WTC11 (cell line): Measurements from ENCODE around the gene PLEKHH1. TPM values are rescaled to one million over a fixed set of nuclear protein-coding genes. Genes with fewer than 3 reads are reported as not detected.
"Not testable (repeated sequence)": the region's sequence is repeated elsewhere in the genome, so short reads cannot be mapped to it uniquely, and the experiment has no call there.

ENCODE experiments used
- ATAC-seq: fragments of 200-7000 bp; cut with Tn5 transposase; 2 replicates; pipeline ENCODE4 v1.10.0; 2021; ENCODE audit warnings: mild to moderate bottlenecking, moderate library complexity
- CTCF ChIA-PET: fragments of 300-600 bp; sonication (Branson Sonifier 250); formaldehyde crosslinking; loops from one replicate; lab custom pipeline; 2021; ENCODE audit warnings: antibody characterized with exemption; lab: Charles Lee
- POLR2A ChIA-PET: fragments of 350-600 bp; sonication (Branson Sonifier 250); formaldehyde crosslinking; loops from one replicate; lab custom pipeline; 2021; ENCODE audit warnings: antibody characterized with exemption; lab: Charles Lee
- DNase-seq: peaks from one replicate; pipeline ENCODE4 v3.0.0; 2021; ENCODE audit warnings: low spot score
- H3K27ac Mint-ChIP-seq: 2 replicates; pipeline ENCODE4 v1.8.0; 2021; ENCODE audit warnings: mixed read lengths
- H3K27me3 Mint-ChIP-seq: 2 replicates; pipeline ENCODE4 v1.8.0; 2021; ENCODE audit warnings: low read depth, mild to moderate bottlenecking, moderate library complexity, mixed read lengths
- H3K36me3 Mint-ChIP-seq: 2 replicates; pipeline ENCODE4 v1.8.0; 2021; ENCODE audit warnings: mixed read lengths
- H3K4me1 Mint-ChIP-seq: 2 replicates; pipeline ENCODE4 v1.8.0; 2022; ENCODE audit warnings: mixed read lengths
- H3K4me3 Mint-ChIP-seq: 2 replicates; pipeline ENCODE4 v1.8.0; 2021; ENCODE audit warnings: mild to moderate bottlenecking, moderate library complexity, mixed read lengths
- H3K9me3 Mint-ChIP-seq: 2 replicates; pipeline ENCODE4 v1.8.0; 2021; ENCODE audit warnings: mixed read lengths
- ELF4 ChIP-seq: sonication (generic); formaldehyde crosslinking; IDR thresholded peaks from 2 replicates; pipeline ENCODE4 v1.8.1; 2022; ENCODE audit warnings: low read depth, mild to moderate bottlenecking, moderate library complexity, missing genetic modification reagents
- ESRRA ChIP-seq: sonication (generic); formaldehyde crosslinking; IDR thresholded peaks from 2 replicates; pipeline ENCODE4 v1.8.1; 2022; ENCODE audit warnings: mild to moderate bottlenecking, missing genetic modification reagents, borderline replicate concordance
- GTF2I ChIP-seq: fragments of 250-450 bp; sonication (Bioruptor Pico); conservative IDR thresholded peaks from 2 replicates; pipeline ENCODE4 v1.4.0; 2021; ENCODE audit warnings: mild to moderate bottlenecking
- JAZF1 ChIP-seq: fragments of 250-450 bp; sonication (Bioruptor Pico); IDR thresholded peaks from 2 replicates; pipeline ENCODE4 v1.9.0; 2021; ENCODE audit warnings: moderate library complexity, mild to moderate bottlenecking, inconsistent platforms
- MYBL2 ChIP-seq: sonication (generic); formaldehyde crosslinking; IDR thresholded peaks from 2 replicates; pipeline ENCODE4 v1.8.1; 2023; ENCODE audit warnings: mild to moderate bottlenecking, moderate library complexity, missing genetic modification reagents
- NR1H2 ChIP-seq: sonication (generic); formaldehyde crosslinking; IDR thresholded peaks from 2 replicates; pipeline ENCODE4 v1.9.0; 2021; ENCODE audit warnings: mild to moderate bottlenecking, moderate library complexity, missing genetic modification reagents
- SOX15 ChIP-seq: fragments of 250-450 bp; sonication (Bioruptor Pico); IDR thresholded peaks from 2 replicates; pipeline ENCODE4 v1.9.0; 2021; ENCODE audit warnings: mild to moderate bottlenecking
- TEAD1 ChIP-seq: sonication (generic); formaldehyde crosslinking; IDR thresholded peaks from 2 replicates; pipeline ENCODE4 v1.8.0; 2022; ENCODE audit warnings: mild to moderate bottlenecking, missing genetic modification reagents
- TP53 ChIP-seq: sonication (generic); formaldehyde crosslinking; IDR thresholded peaks from 2 replicates; pipeline ENCODE4 v1.8.1; 2023; ENCODE audit warnings: mild to moderate bottlenecking, missing genetic modification reagents
- ZNF219 ChIP-seq: sonication (generic); formaldehyde crosslinking; IDR thresholded peaks from 2 replicates; pipeline ENCODE4 v1.8.0; 2023; ENCODE audit warnings: missing genetic modification reagents, mild to moderate bottlenecking, borderline replicate concordance
- ZNF263 ChIP-seq: sonication (generic); formaldehyde crosslinking; IDR thresholded peaks from 2 replicates; pipeline ENCODE4 v1.8.1; 2022; ENCODE audit warnings: low read depth, mild to moderate bottlenecking, moderate library complexity, missing genetic modification reagents
- ZNF317 ChIP-seq: sonication (generic); formaldehyde crosslinking; IDR thresholded peaks from 2 replicates; pipeline ENCODE4 v1.8.1; 2023; ENCODE audit warnings: low read depth, mild to moderate bottlenecking, moderate library complexity, missing genetic modification reagents, borderline replicate concordance
- total RNA-seq: library from RNA; stranded (reverse); gene quantifications from 3 replicates; pipeline ENCODE4 v1.2.3, GENCODE V29; 2021
- TF ChIP-seq, protein P1 (sequence below): sonication (generic); formaldehyde crosslinking; IDR thresholded peaks from 2 replicates; pipeline ENCODE4 v1.8.1; 2022; ENCODE audit warnings: low read depth, mild to moderate bottlenecking, moderate library complexity, missing genetic modification reagents, borderline replicate concordance
- TF ChIP-seq, protein P2 (sequence below): sonication (generic); formaldehyde crosslinking; IDR thresholded peaks from 2 replicates; pipeline ENCODE4 v1.8.1; 2023; ENCODE audit warnings: mild to moderate bottlenecking, moderate library complexity, missing genetic modification reagents
- TF ChIP-seq, protein P3 (sequence below): sonication (generic); formaldehyde crosslinking; IDR thresholded peaks from 2 replicates; pipeline ENCODE4 v1.8.1; 2022; ENCODE audit warnings: mild to moderate bottlenecking, moderate library complexity, missing genetic modification reagents
- TF ChIP-seq, protein P4 (sequence below): sonication (generic); formaldehyde crosslinking; IDR thresholded peaks from 2 replicates; pipeline ENCODE4 v1.8.1; 2023; ENCODE audit warnings: mild to moderate bottlenecking, missing genetic modification reagents, moderate library complexity
- TF ChIP-seq, protein P5 (sequence below): sonication (generic); formaldehyde crosslinking; IDR thresholded peaks from 2 replicates; pipeline ENCODE4 v1.8.1; 2023; ENCODE audit warnings: mild to moderate bottlenecking, missing genetic modification reagents
- TF ChIP-seq, protein P6 (sequence below): fragments of 200-600 bp; IDR thresholded peaks from 2 replicates; pipeline ENCODE4 v1.8.0; 2022; ENCODE audit warnings: antibody characterized with exemption

The PLEKHH1 gene
- total RNA-seq, 1 experiment from 2014 or later = 48.3 TPM

DNA sequence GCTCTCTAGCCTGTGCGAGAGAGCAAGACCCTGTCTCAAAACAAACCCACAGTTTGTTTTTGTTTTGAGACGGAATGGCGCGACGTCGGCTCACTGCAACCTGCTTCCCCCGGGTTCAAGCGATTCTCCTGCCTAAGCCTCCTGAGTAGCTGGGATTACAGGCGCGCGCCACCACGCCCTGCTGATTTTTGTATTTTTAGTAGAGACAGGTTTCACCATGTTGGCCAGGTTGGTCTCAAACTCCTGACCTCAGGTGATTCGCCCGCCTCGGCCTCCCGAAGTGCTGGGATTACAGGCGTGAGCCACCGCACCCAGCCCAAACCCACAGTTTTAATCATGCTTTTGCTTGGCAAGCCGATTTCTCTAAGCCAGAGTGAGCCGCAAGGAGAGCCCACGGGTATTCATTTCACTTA lies 67.5 kb downstream of the PLEKHH1 start:
- ChIA-PET POLR2A (interaction anchor here (1.0 to 2.9 kb wide), 8 partner anchors 9 to 180 kb away, joined by 3 to 25 read pairs (median 4); partner anchors contain the start of genes ARG2 and RDH11), CTCF (interaction anchor here (0.6 to 3.7 kb wide), 43 partner anchors 9 to 1224 kb away, joined by 3 to 40 read pairs (median 5); partner anchors contain the start of genes ARG2, PLEKHH1 and RDH11)
- not testable (repeated sequence) for H3K36me3 Mint-ChIP-seq, DNase-seq, H3K4me1 Mint-ChIP-seq, H3K9me3 Mint-ChIP-seq, ATAC-seq
- H3K27ac Mint-ChIP-seq = 0 out of 2 replicates have a peak overlapping the region, but pooled peaks have one; percentile 88
- TF ChIP-seq GTF2I (CRISPR knock-in tag) = 0 out of 2 replicates have a peak, but pooled peaks have one; percentile 32
- peak overlapping the region; percentile 90 for H3K4me3 Mint-ChIP-seq
- peaks cover 62% of the 10 kb centered on the region for H3K27me3 Mint-ChIP-seq

DNA sequence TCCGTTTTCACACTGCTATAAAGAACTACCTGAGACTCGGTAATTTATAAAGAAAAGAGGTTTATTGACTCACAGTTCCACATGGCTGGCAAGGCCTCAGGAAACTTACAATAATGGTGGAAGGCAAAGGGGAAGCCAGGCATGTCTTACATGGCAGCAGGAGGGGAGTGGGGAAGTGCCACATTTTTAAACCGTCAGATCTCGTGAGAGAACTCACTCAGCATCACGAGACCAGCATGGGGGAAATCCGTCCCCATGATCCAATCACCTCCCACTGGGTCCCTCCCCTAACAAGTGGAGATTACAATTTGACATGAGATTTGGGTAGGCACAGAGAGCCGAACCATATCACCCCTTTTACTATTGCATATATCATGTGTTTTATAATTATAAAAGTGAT lies 69.0 kb downstream of the PLEKHH1 start:
- Mint-ChIP-seq H3K36me3 (no peaks in the 10 kb centered on the region), H3K27ac (no peak overlapping the region), H3K27me3 (peaks cover 76% of the 10 kb centered on the region), H3K4me3 (no peak overlapping the region)
- ATAC-seq (no peak), DNase-seq (no peak)
- TF ChIP-seq TP53 (CRISPR knock-in tag) (no peak), NR1H2 (no peak), ELF4 (CRISPR knock-in tag) (no peak), SOX15 (CRISPR knock-in tag) (no peak), JAZF1 (no peak), ZNF219 (no peak), ESRRA (no peak), ZNF263 (CRISPR knock-in tag) (no peak), ZNF317 (CRISPR knock-in tag) (no peak), TEAD1 (CRISPR knock-in tag) (no peak), MYBL2 (CRISPR knock-in tag) (no peak)
- TF ChIP-seq, protein P1, sequence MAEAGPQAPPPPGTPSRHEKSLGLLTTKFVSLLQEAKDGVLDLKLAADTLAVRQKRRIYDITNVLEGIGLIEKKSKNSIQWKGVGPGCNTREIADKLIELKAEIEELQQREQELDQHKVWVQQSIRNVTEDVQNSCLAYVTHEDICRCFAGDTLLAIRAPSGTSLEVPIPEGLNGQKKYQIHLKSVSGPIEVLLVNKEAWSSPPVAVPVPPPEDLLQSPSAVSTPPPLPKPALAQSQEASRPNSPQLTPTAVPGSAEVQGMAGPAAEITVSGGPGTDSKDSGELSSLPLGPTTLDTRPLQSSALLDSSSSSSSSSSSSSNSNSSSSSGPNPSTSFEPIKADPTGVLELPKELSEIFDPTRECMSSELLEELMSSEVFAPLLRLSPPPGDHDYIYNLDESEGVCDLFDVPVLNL (CRISPR knock-in tag) = no peak
- TF ChIP-seq, protein P2, sequence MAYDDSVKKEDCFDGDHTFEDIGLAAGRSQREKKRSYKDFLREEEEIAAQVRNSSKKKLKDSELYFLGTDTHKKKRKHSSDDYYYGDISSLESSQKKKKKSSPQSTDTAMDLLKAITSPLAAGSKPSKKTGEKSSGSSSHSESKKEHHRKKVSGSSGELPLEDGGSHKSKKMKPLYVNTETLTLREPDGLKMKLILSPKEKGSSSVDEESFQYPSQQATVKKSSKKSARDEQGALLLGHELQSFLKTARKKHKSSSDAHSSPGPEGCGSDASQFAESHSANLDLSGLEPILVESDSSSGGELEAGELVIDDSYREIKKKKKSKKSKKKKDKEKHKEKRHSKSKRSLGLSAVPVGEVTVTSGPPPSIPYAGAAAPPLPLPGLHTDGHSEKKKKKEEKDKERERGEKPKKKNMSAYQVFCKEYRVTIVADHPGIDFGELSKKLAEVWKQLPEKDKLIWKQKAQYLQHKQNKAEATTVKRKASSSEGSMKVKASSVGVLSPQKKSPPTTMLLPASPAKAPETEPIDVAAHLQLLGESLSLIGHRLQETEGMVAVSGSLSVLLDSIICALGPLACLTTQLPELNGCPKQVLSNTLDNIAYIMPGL (CRISPR knock-in tag) = no peak
- TF ChIP-seq, protein P3, sequence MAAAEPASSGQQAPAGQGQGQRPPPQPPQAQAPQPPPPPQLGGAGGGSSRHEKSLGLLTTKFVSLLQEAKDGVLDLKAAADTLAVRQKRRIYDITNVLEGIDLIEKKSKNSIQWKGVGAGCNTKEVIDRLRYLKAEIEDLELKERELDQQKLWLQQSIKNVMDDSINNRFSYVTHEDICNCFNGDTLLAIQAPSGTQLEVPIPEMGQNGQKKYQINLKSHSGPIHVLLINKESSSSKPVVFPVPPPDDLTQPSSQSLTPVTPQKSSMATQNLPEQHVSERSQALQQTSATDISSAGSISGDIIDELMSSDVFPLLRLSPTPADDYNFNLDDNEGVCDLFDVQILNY (CRISPR knock-in tag) = no peak
- TF ChIP-seq, protein P4, sequence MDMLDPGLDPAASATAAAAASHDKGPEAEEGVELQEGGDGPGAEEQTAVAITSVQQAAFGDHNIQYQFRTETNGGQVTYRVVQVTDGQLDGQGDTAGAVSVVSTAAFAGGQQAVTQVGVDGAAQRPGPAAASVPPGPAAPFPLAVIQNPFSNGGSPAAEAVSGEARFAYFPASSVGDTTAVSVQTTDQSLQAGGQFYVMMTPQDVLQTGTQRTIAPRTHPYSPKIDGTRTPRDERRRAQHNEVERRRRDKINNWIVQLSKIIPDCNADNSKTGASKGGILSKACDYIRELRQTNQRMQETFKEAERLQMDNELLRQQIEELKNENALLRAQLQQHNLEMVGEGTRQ (CRISPR knock-in tag) = no peak
- TF ChIP-seq, protein P5, sequence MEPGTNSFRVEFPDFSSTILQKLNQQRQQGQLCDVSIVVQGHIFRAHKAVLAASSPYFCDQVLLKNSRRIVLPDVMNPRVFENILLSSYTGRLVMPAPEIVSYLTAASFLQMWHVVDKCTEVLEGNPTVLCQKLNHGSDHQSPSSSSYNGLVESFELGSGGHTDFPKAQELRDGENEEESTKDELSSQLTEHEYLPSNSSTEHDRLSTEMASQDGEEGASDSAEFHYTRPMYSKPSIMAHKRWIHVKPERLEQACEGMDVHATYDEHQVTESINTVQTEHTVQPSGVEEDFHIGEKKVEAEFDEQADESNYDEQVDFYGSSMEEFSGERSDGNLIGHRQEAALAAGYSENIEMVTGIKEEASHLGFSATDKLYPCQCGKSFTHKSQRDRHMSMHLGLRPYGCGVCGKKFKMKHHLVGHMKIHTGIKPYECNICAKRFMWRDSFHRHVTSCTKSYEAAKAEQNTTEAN (CRISPR knock-in tag) = no peak
- TF ChIP-seq, protein P6, sequence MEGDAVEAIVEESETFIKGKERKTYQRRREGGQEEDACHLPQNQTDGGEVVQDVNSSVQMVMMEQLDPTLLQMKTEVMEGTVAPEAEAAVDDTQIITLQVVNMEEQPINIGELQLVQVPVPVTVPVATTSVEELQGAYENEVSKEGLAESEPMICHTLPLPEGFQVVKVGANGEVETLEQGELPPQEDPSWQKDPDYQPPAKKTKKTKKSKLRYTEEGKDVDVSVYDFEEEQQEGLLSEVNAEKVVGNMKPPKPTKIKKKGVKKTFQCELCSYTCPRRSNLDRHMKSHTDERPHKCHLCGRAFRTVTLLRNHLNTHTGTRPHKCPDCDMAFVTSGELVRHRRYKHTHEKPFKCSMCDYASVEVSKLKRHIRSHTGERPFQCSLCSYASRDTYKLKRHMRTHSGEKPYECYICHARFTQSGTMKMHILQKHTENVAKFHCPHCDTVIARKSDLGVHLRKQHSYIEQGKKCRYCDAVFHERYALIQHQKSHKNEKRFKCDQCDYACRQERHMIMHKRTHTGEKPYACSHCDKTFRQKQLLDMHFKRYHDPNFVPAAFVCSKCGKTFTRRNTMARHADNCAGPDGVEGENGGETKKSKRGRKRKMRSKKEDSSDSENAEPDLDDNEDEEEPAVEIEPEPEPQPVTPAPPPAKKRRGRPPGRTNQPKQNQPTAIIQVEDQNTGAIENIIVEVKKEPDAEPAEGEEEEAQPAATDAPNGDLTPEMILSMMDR = no peak
- TF ChIP-seq, all 79 proteins: peak for 0
- Mint-ChIP-seq H3K4me1 (peaks cover 8% of the 10 kb centered on the region), H3K9me3 (no peaks in the 10 kb centered on the region)
- ChIA-PET CTCF (no interaction called here), POLR2A (no interaction called here)
